HCT116 (cell line): ENCODE measurements around the gene RRAD. TPM values are rescaled to one million over a fixed set of nuclear protein-coding genes. Genes with fewer than 3 reads are reported as not detected.

Source experiments
- ATAC-seq: fragments of 200-7000 bp; cut with Tn5 transposase; 2 replicates; pipeline ENCODE4 v1.9.1; 2020; ENCODE audit warnings: mild to moderate bottlenecking, moderate library complexity
- BruUV-seq: library from RNA; stranded (reverse); fragments of 400-500 nt; replicated peaks from 2 replicates; lab custom pipeline; 2021; lab: Mats Ljungman, UMichigan
- CTCF ChIA-PET: fragments of 300-600 bp; sonication (Branson Sonifier 250); formaldehyde crosslinking; loops from one replicate; lab custom pipeline; 2021; ENCODE audit warnings: antibody characterized with exemption; lab: Charles Lee
- POLR2A ChIA-PET: fragments of 300-600, 350-600 bp; sonication (Branson Sonifier 250); formaldehyde crosslinking; loops from one replicate; lab custom pipeline; 2021; ENCODE audit warnings: antibody characterized with exemption; lab: Charles Lee
- RAD21 ChIA-PET, 2 experiments: fragments of 300-600 bp; sonication (Branson Sonifier 250); formaldehyde crosslinking; loops; one replicate each; lab custom pipeline; 2023; ENCODE audit warnings: low total read pairs in 2 of 2; ENCODE audit not compliant: uncharacterized antibody in 2 of 2, unreplicated experiment in 2 of 2, low non-redundant PET in 1 of 2; lab: Charles Lee
- DNase-seq: peaks from one replicate; pipeline ENCODE4 v3.0.0-alpha.2; 2010; ENCODE audit warnings: low read depth, low spot score
- H2AFZ ChIP-seq: fragments of 200-600 bp; shearing (Covaris generic), sonication (generic); 2 replicates; pipeline ENCODE4 v1.6.1; 2017; ENCODE audit warnings: low read depth, mixed run types, mixed read lengths, antibody characterized with exemption, low read length; ENCODE audit not compliant: poor library complexity, severe bottlenecking
- H3K27ac ChIP-seq: 2 replicates; pipeline ENCODE4 v1.5.1; 2012; ENCODE audit warnings: low read depth, low read length
- H3K27me3 ChIP-seq: fragments of 200-600 bp; sonication (generic); 2 replicates; pipeline ENCODE4 v1.6.1; 2016; ENCODE audit warnings: mixed run types, low read length, mixed read lengths; ENCODE audit not compliant: insufficient read depth
- H3K36me3 ChIP-seq, 2 experiments: fragments of 200-500 bp in 1 of 2; fragments of 200-600 bp in 1 of 2; sonication (Bioruptor generic) in 1 of 2; sonication (generic) in 1 of 2; 2 replicates each; pipeline versions ENCODE4 v1.5.1 to v1.6.1; 2014 to 2016; ENCODE audit warnings: low read length in 2 of 2, inconsistent platforms in 1 of 2, mixed read lengths in 1 of 2, mixed run types in 1 of 2; ENCODE audit not compliant: insufficient read depth in 2 of 2, control insufficient read depth in 1 of 2
- H3K4me1 ChIP-seq, 2 experiments: fragments of 200-600 bp in 1 of 2; sonication (generic) in 1 of 2; 2 replicates each; pipeline versions ENCODE4 v1.5.1 to v1.6.1; 2012 to 2017; ENCODE audit warnings: low read length in 2 of 2, inconsistent platforms in 1 of 2, mild to moderate bottlenecking in 1 of 2, mixed read lengths in 1 of 2, mixed run types in 1 of 2, moderate library complexity in 1 of 2; ENCODE audit not compliant: insufficient read depth in 2 of 2, control insufficient read depth in 1 of 2
- H3K4me2 ChIP-seq: fragments of 200-600 bp; sonication (generic); 2 replicates; pipeline ENCODE4 v1.6.1; 2017; ENCODE audit warnings: mixed run types, low read length, mixed read lengths
- H3K4me3 ChIP-seq, 2 experiments: fragments of 200-600 bp in 1 of 2; sonication (generic) in 1 of 2; replicated peaks in 1 of 2; 2 replicates each; pipeline ENCODE4 v1.5.1; 2011 to 2016; ENCODE audit warnings: low read length in 2 of 2, control low read depth in 1 of 2, low read depth in 1 of 2, mild to moderate bottlenecking in 1 of 2, mixed read lengths in 1 of 2, mixed run types in 1 of 2
- H3K79me2 ChIP-seq: fragments of 200-600 bp; sonication (generic); 2 replicates; pipeline ENCODE4 v1.6.1; 2017; ENCODE audit warnings: mild to moderate bottlenecking, mixed run types, low read length, moderate library complexity, mixed read lengths; ENCODE audit not compliant: insufficient read depth
- H3K9ac ChIP-seq: fragments of 200-600 bp; sonication (generic); 2 replicates; pipeline ENCODE4 v1.6.1; 2016; ENCODE audit warnings: low read length, mixed read lengths
- H3K9me2 ChIP-seq: fragments of 200-600 bp; sonication (generic), shearing (Covaris generic); 2 replicates; pipeline ENCODE4 v1.6.1; 2017; ENCODE audit warnings: mixed run types, mild to moderate bottlenecking, moderate library complexity; ENCODE audit not compliant: insufficient read depth
- H3K9me3 ChIP-seq, 2 experiments: fragments of 200-500 bp in 1 of 2; fragments of 200-600 bp in 1 of 2; sonication (Bioruptor generic) in 1 of 2; sonication (generic) in 1 of 2; 2 replicates each; pipeline ENCODE4 v1.6.1; 2014 to 2017; ENCODE audit warnings: low read length in 2 of 2, mixed read lengths in 2 of 2, inconsistent platforms in 1 of 2, low read depth in 1 of 2, mild to moderate bottlenecking in 1 of 2, mixed run types in 1 of 2, moderate library complexity in 1 of 2; ENCODE audit not compliant: control insufficient read depth in 1 of 2, insufficient read depth in 1 of 2
- H4K20me1 ChIP-seq: fragments of 200-600 bp; sonication (generic), shearing (Covaris generic); 2 replicates; pipeline ENCODE4 v1.6.1; 2017; ENCODE audit warnings: mixed run types, mild to moderate bottlenecking, moderate library complexity; ENCODE audit not compliant: insufficient read depth
- ATF3 ChIP-seq: IDR thresholded peaks from 2 replicates; pipeline ENCODE4 v1.6.1; 2012
- CEBPB ChIP-seq: IDR thresholded peaks from 2 replicates; pipeline ENCODE4 v1.6.1; 2012; ENCODE audit warnings: low read depth
- EZH2 ChIP-seq: fragments of 200-600 bp; sonication (generic); IDR thresholded peaks from 2 replicates; pipeline ENCODE4 v1.6.1; 2017; ENCODE audit warnings: antibody characterized with exemption, mixed run types
- EZH2phosphoT487 ChIP-seq: fragments of 200-600 bp; IDR thresholded peaks from 2 replicates; pipeline ENCODE4 v1.6.1; 2018; ENCODE audit warnings: antibody characterized with exemption, borderline replicate concordance
- JUND ChIP-seq: IDR thresholded peaks from 2 replicates; pipeline ENCODE4 v1.6.1; 2012
- MAX ChIP-seq: IDR thresholded peaks from 2 replicates; pipeline ENCODE4 v1.6.1; 2012
- RAD21 ChIP-seq: IDR thresholded peaks from 2 replicates; pipeline ENCODE4 v1.6.1; 2012; ENCODE audit warnings: low read depth, mild to moderate bottlenecking
- SIN3A ChIP-seq: IDR thresholded peaks from 2 replicates; pipeline ENCODE4 v1.6.1; 2012; ENCODE audit warnings: low read depth
- SRF ChIP-seq: IDR thresholded peaks from 2 replicates; pipeline ENCODE4 v1.6.1; 2012; ENCODE audit warnings: low read depth
- ZNF274 ChIP-seq: fragments of 200-500 bp; sonication (Bioruptor generic); IDR thresholded peaks from 2 replicates; pipeline ENCODE4 v1.6.1; 2014; ENCODE audit warnings: mild to moderate bottlenecking, low read depth, low read length, inconsistent platforms
- intact Hi-C: fragments of 100-400 bp; cut with micrococcal nuclease; formaldehyde crosslinking; loops from 2 replicates; pipeline ENCODE4 v1.10.0; 2022
- total RNA-seq: library from RNA; stranded (reverse); gene quantifications from one replicate; pipeline ENCODE4 v1.2.1, GENCODE V29; 2021; ENCODE audit not compliant: unreplicated experiment
- TF ChIP-seq, protein P1 (sequence below), 3 experiments: fragments of 200-600 bp in 1 of 3; sonication (generic) in 1 of 3; IDR thresholded peaks in 2 of 3; conservative IDR thresholded peaks in 1 of 3; 2 replicates each; pipeline ENCODE4 v1.5.1; 2012 to 2017; ENCODE audit warnings: low read depth in 2 of 3, low read length in 2 of 3, antibody characterized with exemption in 1 of 3, borderline replicate concordance in 1 of 3, control low read depth in 1 of 3, mild to moderate bottlenecking in 1 of 3, mixed read lengths in 1 of 3, mixed run types in 1 of 3, moderate library complexity in 1 of 3; ENCODE audit not compliant: insufficient read depth in 1 of 3

RRAD gene
- total RNA-seq, 1 experiment from 2014 or later = 2.2 TPM

DNA sequence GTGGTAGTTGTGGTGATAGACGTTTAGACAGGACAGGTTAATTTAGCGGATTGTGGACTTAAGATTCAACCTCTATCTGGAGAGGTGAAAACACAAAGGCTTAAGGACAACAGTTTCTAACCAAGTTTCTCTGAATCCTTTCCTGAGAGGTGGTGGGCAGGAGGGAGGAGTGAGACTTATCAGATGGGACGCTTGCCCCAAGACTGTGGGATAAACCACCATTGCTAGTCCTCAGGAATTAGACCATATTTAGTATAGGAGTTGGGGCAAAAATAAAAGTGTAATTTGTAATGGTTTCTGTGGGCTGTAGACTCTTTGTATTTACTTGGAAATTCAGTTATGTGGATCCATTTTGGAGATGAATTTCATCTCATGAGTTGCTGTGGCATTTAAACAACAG, 38.4 kb downstream of the RRAD start:
- no peak for TF ChIP-seq EZH2phosphoT487
- TF ChIP-seq ZNF274 = no peak
- TF ChIP-seq RAD21 = no peak
- TF ChIP-seq EZH2 = no peak
- TF ChIP-seq SRF = no peak
- TF ChIP-seq SIN3A = no peak
- no peak for TF ChIP-seq JUND
- no peak for TF ChIP-seq ATF3
- no peak for TF ChIP-seq MAX
- TF ChIP-seq, all 23 proteins: peak for 0
- Histone ChIP-seq H3K9ac (no peak overlapping the region), H2AFZ (no peak overlapping the region), H3K4me2 (no peak overlapping the region), H3K9me3 (no peaks in the 10 kb centered on the region), H3K9me2 (no peaks in the 10 kb centered on the region), H3K79me2 (peaks cover 17% of the 10 kb centered on the region; the same call in 1 of the 2 replicates), H3K4me1 (peaks cover 0 to 2% of the 10 kb centered on the region in 2 experiments; a peak in 2 of 4 replicates), H3K27ac (no peak overlapping the region), H3K4me3 (no peak overlapping the region), H4K20me1 (no peaks in the 10 kb centered on the region), H3K27me3 (no peaks in the 10 kb centered on the region), H3K36me3 (peaks cover 12 to 24% of the 10 kb centered on the region in 2 experiments; a peak in 3 of 4 replicates)
- POLR2A ChIA-PET = no interaction called here
- RAD21 ChIA-PET = no interaction called here
- intact Hi-C loops = no loop called here
- no peak for ATAC-seq
- CTCF ChIA-PET = interaction anchor here (0.8 to 1.5 kb wide), 2 partner anchors 8 to 19 kb away, joined by 3 to 4 read pairs; no protein-coding TSS in a partner anchor
- no peak for DNase-seq
- no TSS peak for BruUV-seq

- no TSS peak for BruUV-seq
- Histone ChIP-seq H3K27ac (no peak overlapping the region), H4K20me1 (no peaks in the 10 kb centered on the region), H3K4me1 (peaks cover 5% of the 10 kb centered on the region in 2 experiments; a peak in 3 of 4 replicates), H3K9me3 (no peaks in the 10 kb centered on the region), H2AFZ (no peak overlapping the region), H3K36me3 (peaks cover 12 to 24% of the 10 kb centered on the region in 2 experiments; a peak in 3 of 4 replicates), H3K9ac (no peak overlapping the region), H3K4me2 (no peak overlapping the region), H3K9me2 (no peaks in the 10 kb centered on the region), H3K27me3 (no peaks in the 10 kb centered on the region), H3K4me3 (no peak overlapping the region), H3K79me2 (peaks cover 23% of the 10 kb centered on the region; the same call in 1 of the 2 replicates)
- no peak for TF ChIP-seq CEBPB
- TF ChIP-seq, protein P1, sequence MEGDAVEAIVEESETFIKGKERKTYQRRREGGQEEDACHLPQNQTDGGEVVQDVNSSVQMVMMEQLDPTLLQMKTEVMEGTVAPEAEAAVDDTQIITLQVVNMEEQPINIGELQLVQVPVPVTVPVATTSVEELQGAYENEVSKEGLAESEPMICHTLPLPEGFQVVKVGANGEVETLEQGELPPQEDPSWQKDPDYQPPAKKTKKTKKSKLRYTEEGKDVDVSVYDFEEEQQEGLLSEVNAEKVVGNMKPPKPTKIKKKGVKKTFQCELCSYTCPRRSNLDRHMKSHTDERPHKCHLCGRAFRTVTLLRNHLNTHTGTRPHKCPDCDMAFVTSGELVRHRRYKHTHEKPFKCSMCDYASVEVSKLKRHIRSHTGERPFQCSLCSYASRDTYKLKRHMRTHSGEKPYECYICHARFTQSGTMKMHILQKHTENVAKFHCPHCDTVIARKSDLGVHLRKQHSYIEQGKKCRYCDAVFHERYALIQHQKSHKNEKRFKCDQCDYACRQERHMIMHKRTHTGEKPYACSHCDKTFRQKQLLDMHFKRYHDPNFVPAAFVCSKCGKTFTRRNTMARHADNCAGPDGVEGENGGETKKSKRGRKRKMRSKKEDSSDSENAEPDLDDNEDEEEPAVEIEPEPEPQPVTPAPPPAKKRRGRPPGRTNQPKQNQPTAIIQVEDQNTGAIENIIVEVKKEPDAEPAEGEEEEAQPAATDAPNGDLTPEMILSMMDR (IDR thresholded peaks at IDR 0.05 in 2 of 3, conservative IDR thresholded peaks at IDR 0.05 in 1 of 3; ENCODE audit: borderline replicate concordance in 1 of 3, insufficient read depth in 1 of 3, low read depth in 2 of 3, low read length in 2 of 3) = no peak
- RAD21 ChIA-PET = no interaction called here
- ATAC-seq (no peak), DNase-seq (no peak)
- POLR2A ChIA-PET = no interaction called here
- CTCF ChIA-PET = interaction anchor here (1.5 kb wide), 1 partner anchor 18 kb away, joined by 4 read pairs; no protein-coding TSS in a partner anchor
- intact Hi-C loops = no loop called here
These were observed 39.0 kb downstream of the RRAD start for GRCh38 chr16:66886321-66886720.
